OCI-LY1 (cell line): ENCODE measurements around the gene C6orf136.

ENCODE experiments used
- H2AFZ ChIP-seq: fragments of 200-600 bp; sonication (generic), shearing (Covaris generic); 2 replicates; pipeline ENCODE4 v1.6.0; 2014; ENCODE audit warnings: antibody characterized with exemption, mild to moderate bottlenecking, low read length
- H3F3A ChIP-seq: fragments of 200-600 bp; sonication (generic), shearing (Covaris generic); 2 replicates; pipeline ENCODE4 v1.6.0; 2014; ENCODE audit warnings: mild to moderate bottlenecking, antibody characterized with exemption, low read length, moderate library complexity; ENCODE audit not compliant: insufficient read depth
- H3K27ac ChIP-seq: fragments of 200-600 bp; sonication (generic); 2 replicates; pipeline ENCODE4 v1.5.1; 2014; ENCODE audit warnings: low read length, mixed run types, mild to moderate bottlenecking, low read depth; ENCODE audit not compliant: poor library complexity, severe bottlenecking
- H3K27me3 ChIP-seq: fragments of 200-600 bp; sonication (generic); 2 replicates; pipeline ENCODE4 v1.6.0; 2014; ENCODE audit warnings: antibody characterized with exemption, mild to moderate bottlenecking, low read length, moderate library complexity; ENCODE audit not compliant: insufficient read depth
- H3K36me3 ChIP-seq: fragments of 200-600 bp; sonication (generic); 2 replicates; pipeline ENCODE4 v1.6.1; 2014; ENCODE audit warnings: mild to moderate bottlenecking, antibody characterized with exemption, low read length, moderate library complexity, mixed read lengths; ENCODE audit not compliant: insufficient read depth
- H3K4me1 ChIP-seq: fragments of 200-600 bp; sonication (generic); 2 replicates; pipeline ENCODE4 v1.5.1; 2014; ENCODE audit warnings: mild to moderate bottlenecking, low read length, moderate library complexity; ENCODE audit not compliant: insufficient read depth, severe bottlenecking
- H3K4me2 ChIP-seq: fragments of 200-600 bp; sonication (generic), shearing (Covaris generic); 2 replicates; pipeline ENCODE4 v1.6.1; 2014; ENCODE audit warnings: low read length
- H3K4me3 ChIP-seq: fragments of 200-600 bp; sonication (generic); 2 replicates; pipeline ENCODE4 v1.5.1; 2014; ENCODE audit warnings: low read length, low read depth, mild to moderate bottlenecking, mixed read lengths; ENCODE audit not compliant: poor library complexity, severe bottlenecking
- H3K79me2 ChIP-seq: fragments of 200-600 bp; shearing (Covaris generic); 2 replicates; pipeline ENCODE4 v1.6.1; 2016; ENCODE audit warnings: mixed run types, low read length, mixed read lengths; ENCODE audit not compliant: insufficient read depth
- H3K9ac ChIP-seq: fragments of 200-600 bp; sonication (generic), shearing (Covaris generic); 2 replicates; pipeline ENCODE4 v1.6.1; 2014; ENCODE audit warnings: mild to moderate bottlenecking, low read length, mixed read lengths
- H3K9me2 ChIP-seq: fragments of 200-600 bp; sonication (generic), shearing (Covaris generic); 2 replicates; pipeline ENCODE4 v1.6.1; 2014; ENCODE audit warnings: low read depth, mild to moderate bottlenecking, low read length, mixed read lengths
- H3K9me3 ChIP-seq: fragments of 200-600 bp; shearing (Covaris generic); 2 replicates; pipeline ENCODE4 v1.6.1; 2014; ENCODE audit warnings: low read length, mixed read lengths
- H4K20me1 ChIP-seq: fragments of 200-600 bp; sonication (generic), shearing (Covaris generic); 2 replicates; pipeline ENCODE4 v1.6.0; 2016; ENCODE audit warnings: mild to moderate bottlenecking, low read length; ENCODE audit not compliant: insufficient read depth
- CTCF ChIP-seq: fragments of 200-600 bp; sonication (generic), shearing (Covaris generic); IDR thresholded peaks from 2 replicates; pipeline ENCODE4 v1.5.1; 2017; ENCODE audit warnings: mild to moderate bottlenecking, antibody characterized with exemption, low read length, moderate library complexity, mixed read lengths
- EZH2 ChIP-seq: fragments of 200-600 bp; sonication (generic), shearing (Covaris generic); IDR thresholded peaks from 2 replicates; pipeline ENCODE4 v1.8.0; 2017; ENCODE audit warnings: borderline replicate concordance, mixed run types, mild to moderate bottlenecking, antibody characterized with exemption, low read length, moderate library complexity, mixed read lengths

C6orf136 gene

GRCh38 chr6:30619561-30619960, 27.4 kb upstream of the C6orf136 start:
- peaks cover 30% of the 10 kb centered on the region for H3K79me2 ChIP-seq
- TF ChIP-seq CTCF (no peak), EZH2 (no peak)
- no peak overlapping the region for H3K27ac ChIP-seq
- H3K36me3 ChIP-seq: peaks cover 73% of the 10 kb centered on the region
- no peaks in the 10 kb centered on the region for H3K9me2 ChIP-seq
- no peak overlapping the region for H3K4me3 ChIP-seq
- H3K9me3 ChIP-seq: no peaks in the 10 kb centered on the region
- H2AFZ ChIP-seq: no peak overlapping the region
- H3K9ac ChIP-seq: no peak overlapping the region; the same call in 1 of the 2 replicates
- H3K4me2 ChIP-seq: no peak overlapping the region
- no peaks in the 10 kb centered on the region for H4K20me1 ChIP-seq
- 0 out of 2 replicates have a peak, but pooled peaks cover 2% of the 10 kb centered on the region for H3F3A ChIP-seq
- H3K27me3 ChIP-seq: no peaks in the 10 kb centered on the region
- peaks cover 15% of the 10 kb centered on the region for H3K4me1 ChIP-seq

- no peak for TF ChIP-seq CTCF
- no peak for TF ChIP-seq EZH2
- Histone ChIP-seq H3K27me3 (no peaks in the 10 kb centered on the region), H3K4me1 (peaks cover 13% of the 10 kb centered on the region), H3K9ac (no peak overlapping the region), H3K4me3 (no peak overlapping the region), H3K79me2 (no peaks in the 10 kb centered on the region), H3K9me2 (no peaks in the 10 kb centered on the region), H3K27ac (no peak overlapping the region), H3K9me3 (no peaks in the 10 kb centered on the region), H4K20me1 (no peaks in the 10 kb centered on the region), H3K36me3 (peaks cover 77% of the 10 kb centered on the region), H3K4me2 (no peak overlapping the region), H3F3A (peaks cover 4% of the 10 kb centered on the region; the same call in 1 of the 2 replicates), H2AFZ (no peak overlapping the region)
Observed at GRCh38 chr6:30625511-30625910, 21.4 kb upstream of the C6orf136 start.

- H3K4me2 ChIP-seq: peak within 1 kb of the TSS; percentile 88
- no peak within 1 kb of the TSS for H2AFZ ChIP-seq
- TF ChIP-seq CTCF (peak; percentile 49; the same call in 1 of the 2 replicates), EZH2 (no peak)
- H4K20me1 ChIP-seq: no peaks in the 10 kb centered on the region
- no peaks in the 10 kb centered on the region for H3K9me3 ChIP-seq
- peaks cover 64% of the 10 kb centered on the region for H3K36me3 ChIP-seq
- peak within 1 kb of the TSS; percentile 21 for H3K27ac ChIP-seq
- no peaks in the 10 kb centered on the region for H3K9me2 ChIP-seq
- H3K9ac ChIP-seq: peak within 1 kb of the TSS; percentile 80
- H3F3A ChIP-seq: peaks cover 4% of the 10 kb centered on the region; the same call in 1 of the 2 replicates
- H3K79me2 ChIP-seq: no peaks in the 10 kb centered on the region
- peak within 1 kb of the TSS; percentile 74 for H3K4me3 ChIP-seq
- H3K27me3 ChIP-seq: no peaks in the 10 kb centered on the region
- peaks cover 13% of the 10 kb centered on the region for H3K4me1 ChIP-seq
Observed at GRCh38 chr6:30626484-30627366, 20.2 kb upstream of the C6orf136 start, which contains the start of gene ATAT1. Gene ATAT1, plus strand, starts transcription at chr6:30626874.
